ENCODE measurements around the gene OSBPL5.
A peak's percentile ranks its signal among the peaks of the same experiment; 100 is the strongest.

OSBPL5 gene

GRCh38 chr11:3111466-3111865 lies 53.6 kb downstream of the OSBPL5 start:
- no peak overlapping the region for H3K14ac ChIP-seq (ENCODE audit: low read length in 2 of 2)
- no peaks in the 10 kb centered on the region for H3K79me1 ChIP-seq (replicated peaks; ENCODE audit: low read length, poor library complexity, severe bottlenecking)
- peaks cover 9% of the 10 kb centered on the region for H3K9me3 ChIP-seq (ENCODE audit: control insufficient read depth, low read length)
- no peak for DNase-seq
- no peak overlapping the region for H3K9ac ChIP-seq (ENCODE audit: low read length)
- H3K18ac ChIP-seq (ENCODE audit: low read depth in 1 of 2, low read length in 2 of 2): no peak overlapping the region
- no peak overlapping the region for H4K8ac ChIP-seq (ENCODE audit: low read length)
- H3K4me3 ChIP-seq (ENCODE audit: insufficient read depth in 1 of 2, low read depth in 1 of 2, low read length in 2 of 2): no peak overlapping the region
- H3K23ac ChIP-seq (ENCODE audit: low read length in 2 of 2): no peak overlapping the region
- H2AFZ ChIP-seq (ENCODE audit: low read depth, low read length): no peak overlapping the region
- no peak overlapping the region for H2BK5ac ChIP-seq (ENCODE audit: low read depth, low read length, poor library complexity, severe bottlenecking)
- no peak overlapping the region for H2BK120ac ChIP-seq (ENCODE audit: low read depth, low read length)
- no peak overlapping the region for H4K91ac ChIP-seq (ENCODE audit: low read length)
- H2AK5ac ChIP-seq (ENCODE audit: low read length, severe bottlenecking): no peak overlapping the region
- H3K27ac ChIP-seq (ENCODE audit: low read length, poor library complexity, severe bottlenecking): no peak overlapping the region
- H3K4me2 ChIP-seq (ENCODE audit: low read length, poor library complexity, severe bottlenecking): no peak overlapping the region
- H3K4me1 ChIP-seq (ENCODE audit: control insufficient read depth, insufficient read depth, low read depth, low read length): no peaks in the 10 kb centered on the region
- no peak overlapping the region for H2BK15ac ChIP-seq (ENCODE audit: low read depth, poor library complexity, severe bottlenecking)
- H3K27me3 ChIP-seq (ENCODE audit: control insufficient read depth in 1 of 2, insufficient read depth in 1 of 2, low read length in 2 of 2): no peaks in the 10 kb centered on the region
- peaks cover 40 to 47% of the 10 kb centered on the region in 2 experiments for H3K36me3 ChIP-seq (ENCODE audit: control insufficient read depth in 1 of 2, insufficient read depth in 2 of 2, low read depth in 1 of 2, low read length in 2 of 2)
- H3K4ac ChIP-seq (ENCODE audit: low read depth in 1 of 2, low read length in 2 of 2): no peak overlapping the region
- 100% methylated on average over 1 of the region's 6 CpGs for WGBS
- H2BK12ac ChIP-seq (ENCODE audit: low read length in 2 of 2): no peak overlapping the region

GRCh38 chr11:3109921-3110706 lies 55.0 kb downstream of the OSBPL5 start:
- Histone ChIP-seq H3K36me3 (ENCODE audit: control insufficient read depth in 1 of 2, insufficient read depth in 2 of 2, low read depth in 1 of 2, low read length in 2 of 2) (peaks cover 37 to 52% of the 10 kb centered on the region in 2 experiments), H3K27ac (ENCODE audit: low read length, poor library complexity, severe bottlenecking) (no peak overlapping the region), H3K18ac (ENCODE audit: low read depth in 1 of 2, low read length in 2 of 2) (no peak overlapping the region), H2BK12ac (ENCODE audit: low read length in 2 of 2) (no peak overlapping the region), H4K91ac (ENCODE audit: low read length) (no peak overlapping the region), H2BK15ac (ENCODE audit: low read depth, poor library complexity, severe bottlenecking) (no peak overlapping the region), H3K9ac (ENCODE audit: low read length) (no peak overlapping the region), H3K4ac (ENCODE audit: low read depth in 1 of 2, low read length in 2 of 2) (no peak overlapping the region), H4K8ac (ENCODE audit: low read length) (no peak overlapping the region), H2BK5ac (ENCODE audit: low read depth, low read length, poor library complexity, severe bottlenecking) (no peak overlapping the region), H3K79me1 (replicated peaks; ENCODE audit: low read length, poor library complexity, severe bottlenecking) (no peaks in the 10 kb centered on the region), H3K14ac (ENCODE audit: low read length in 2 of 2) (no peak overlapping the region), H3K4me3 (ENCODE audit: insufficient read depth in 1 of 2, low read depth in 1 of 2, low read length in 2 of 2) (no peak overlapping the region), H3K9me3 (ENCODE audit: control insufficient read depth, low read length) (peaks cover 6% of the 10 kb centered on the region), H3K27me3 (ENCODE audit: control insufficient read depth in 1 of 2, insufficient read depth in 1 of 2, low read length in 2 of 2) (no peaks in the 10 kb centered on the region), H3K23ac (ENCODE audit: low read length in 2 of 2) (no peak overlapping the region), H2AFZ (ENCODE audit: low read depth, low read length) (no peak overlapping the region), H3K4me2 (ENCODE audit: low read length, poor library complexity, severe bottlenecking) (no peak overlapping the region), H2BK120ac (ENCODE audit: low read depth, low read length) (no peak overlapping the region), H2AK5ac (ENCODE audit: low read length, severe bottlenecking) (no peak overlapping the region), H3K4me1 (ENCODE audit: control insufficient read depth, insufficient read depth, low read depth, low read length) (no peaks in the 10 kb centered on the region)
- WGBS: 76% methylated on average over 14 of the region's 14 CpGs
- DNase-seq: peak; percentile 26

- no peak overlapping the region for H2BK5ac ChIP-seq (ENCODE audit: low read depth, low read length, poor library complexity, severe bottlenecking)
- no peak overlapping the region for H3K27ac ChIP-seq (ENCODE audit: low read length, poor library complexity, severe bottlenecking)
- no peak overlapping the region for H3K4ac ChIP-seq (ENCODE audit: low read depth in 1 of 2, low read length in 2 of 2)
- H3K18ac ChIP-seq (ENCODE audit: low read depth in 1 of 2, low read length in 2 of 2): no peak overlapping the region
- H3K27me3 ChIP-seq (ENCODE audit: control insufficient read depth in 1 of 2, insufficient read depth in 1 of 2, low read length in 2 of 2): no peaks in the 10 kb centered on the region
- no peaks in the 10 kb centered on the region for H3K79me1 ChIP-seq (replicated peaks; ENCODE audit: low read length, poor library complexity, severe bottlenecking)
- H3K4me1 ChIP-seq (ENCODE audit: control insufficient read depth, insufficient read depth, low read depth, low read length): peaks cover 2% of the 10 kb centered on the region
- no peak overlapping the region for H3K4me2 ChIP-seq (ENCODE audit: low read length, poor library complexity, severe bottlenecking)
- peaks cover 33 to 58% of the 10 kb centered on the region in 2 experiments for H3K36me3 ChIP-seq (ENCODE audit: control insufficient read depth in 1 of 2, insufficient read depth in 2 of 2, low read depth in 1 of 2, low read length in 2 of 2)
- WGBS: 94% methylated on average over 7 of the region's 7 CpGs
- no peak overlapping the region for H2BK12ac ChIP-seq (ENCODE audit: low read length in 2 of 2)
- H3K14ac ChIP-seq (ENCODE audit: low read length in 2 of 2): no peak overlapping the region
- H2AK5ac ChIP-seq (ENCODE audit: low read length, severe bottlenecking): no peak overlapping the region
- peaks cover 2% of the 10 kb centered on the region for H3K9me3 ChIP-seq (ENCODE audit: control insufficient read depth, low read length)
- H3K9ac ChIP-seq (ENCODE audit: low read length): no peak overlapping the region
- H2BK15ac ChIP-seq (ENCODE audit: low read depth, poor library complexity, severe bottlenecking): no peak overlapping the region
- DNase-seq: no peak
- no peak overlapping the region for H2AFZ ChIP-seq (ENCODE audit: low read depth, low read length)
- no peak overlapping the region for H4K8ac ChIP-seq (ENCODE audit: low read length)
- H3K4me3 ChIP-seq (ENCODE audit: insufficient read depth in 1 of 2, low read depth in 1 of 2, low read length in 2 of 2): no peak overlapping the region
- H4K91ac ChIP-seq (ENCODE audit: low read length): no peak overlapping the region
- no peak overlapping the region for H2BK120ac ChIP-seq (ENCODE audit: low read depth, low read length)
- no peak overlapping the region for H3K23ac ChIP-seq (ENCODE audit: low read length in 2 of 2)
Measured at GRCh38 chr11:3109434-3109833, 55.7 kb downstream of the OSBPL5 start.

- no peak overlapping the region for H2AFZ ChIP-seq (ENCODE audit: low read depth, low read length)
- no peak overlapping the region for H3K4me3 ChIP-seq (ENCODE audit: insufficient read depth in 1 of 2, low read depth in 1 of 2, low read length in 2 of 2)
- H3K9ac ChIP-seq (ENCODE audit: low read length): no peak overlapping the region
- H2BK120ac ChIP-seq (ENCODE audit: low read depth, low read length): no peak overlapping the region
- no peak overlapping the region for H3K18ac ChIP-seq (ENCODE audit: low read depth in 1 of 2, low read length in 2 of 2)
- H2BK15ac ChIP-seq (ENCODE audit: low read depth, poor library complexity, severe bottlenecking): no peak overlapping the region
- H3K4ac ChIP-seq (ENCODE audit: low read depth in 1 of 2, low read length in 2 of 2): no peak overlapping the region
- H3K79me1 ChIP-seq (replicated peaks; ENCODE audit: low read length, poor library complexity, severe bottlenecking): no peaks in the 10 kb centered on the region
- no peak overlapping the region for H2AK5ac ChIP-seq (ENCODE audit: low read length, severe bottlenecking)
- no peak overlapping the region for H2BK5ac ChIP-seq (ENCODE audit: low read depth, low read length, poor library complexity, severe bottlenecking)
- peak overlapping the region; percentile 18 for H4K91ac ChIP-seq (ENCODE audit: low read length)
- DNase-seq: no peak
- H3K27ac ChIP-seq (ENCODE audit: low read length, poor library complexity, severe bottlenecking): no peak overlapping the region
- H3K4me1 ChIP-seq (ENCODE audit: control insufficient read depth, insufficient read depth, low read depth, low read length): peaks cover 2% of the 10 kb centered on the region
- H3K23ac ChIP-seq (ENCODE audit: low read length in 2 of 2): no peak overlapping the region
- no peak overlapping the region for H3K4me2 ChIP-seq (ENCODE audit: low read length, poor library complexity, severe bottlenecking)
- no peaks in the 10 kb centered on the region for H3K27me3 ChIP-seq (ENCODE audit: control insufficient read depth in 1 of 2, insufficient read depth in 1 of 2, low read length in 2 of 2)
- no peak overlapping the region for H3K14ac ChIP-seq (ENCODE audit: low read length in 2 of 2)
- H3K9me3 ChIP-seq (ENCODE audit: control insufficient read depth, low read length): no peaks in the 10 kb centered on the region
- WGBS: 93% methylated on average over 9 of the region's 11 CpGs
- peaks cover 27 to 70% of the 10 kb centered on the region in 2 experiments for H3K36me3 ChIP-seq (ENCODE audit: control insufficient read depth in 1 of 2, insufficient read depth in 2 of 2, low read depth in 1 of 2, low read length in 2 of 2)
- no peak overlapping the region for H2BK12ac ChIP-seq (ENCODE audit: low read length in 2 of 2)
- no peak overlapping the region for H4K8ac ChIP-seq (ENCODE audit: low read length)
Measured at GRCh38 chr11:3108183-3108721, 56.9 kb downstream of the OSBPL5 start.

All from mesenchymal stem cell (in vitro differentiated cells and primary cell).